GM19035 (cell line): Measurements from ENCODE around the gene ZG16.
A peak's percentile ranks its signal among the peaks of the same experiment; 100 is the strongest.

ENCODE experiments used
- ATAC-seq: cut with Tn5 transposase; IDR thresholded peaks from one replicate; pipeline ENCODE4 v1.9.1; 2021; ENCODE audit not compliant: unreplicated experiment

ZG16 gene

DNA sequence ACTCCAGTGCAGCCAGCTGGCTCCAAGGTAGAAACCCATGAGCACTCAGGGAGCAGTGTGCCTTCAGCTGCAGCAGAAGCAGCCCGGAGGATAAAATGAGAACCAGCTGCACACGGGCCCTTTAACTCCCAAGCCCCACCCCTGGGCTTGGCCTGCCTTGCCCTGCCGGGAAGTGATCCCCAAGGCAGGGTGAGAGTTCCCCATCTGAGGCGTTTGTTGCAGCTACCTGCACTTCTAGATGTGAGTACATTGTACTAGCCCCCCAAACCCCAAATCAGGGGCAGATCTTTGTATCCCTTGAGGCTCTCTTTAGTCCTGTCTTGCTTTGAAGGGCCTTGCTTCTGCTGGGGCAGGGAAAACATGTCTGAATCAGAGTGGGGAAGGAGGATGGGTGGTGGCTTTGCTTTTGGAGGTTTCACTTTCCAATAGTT, 42.2 kb downstream of the ZG16 start, which contains the start of gene MVP:
TSS of gene MVP (plus strand) at position 192 of the 431 bp plus-strand sequence. CDS start 10,088 bp downstream, outside the sequence.
- no peak for ATAC-seq

DNA sequence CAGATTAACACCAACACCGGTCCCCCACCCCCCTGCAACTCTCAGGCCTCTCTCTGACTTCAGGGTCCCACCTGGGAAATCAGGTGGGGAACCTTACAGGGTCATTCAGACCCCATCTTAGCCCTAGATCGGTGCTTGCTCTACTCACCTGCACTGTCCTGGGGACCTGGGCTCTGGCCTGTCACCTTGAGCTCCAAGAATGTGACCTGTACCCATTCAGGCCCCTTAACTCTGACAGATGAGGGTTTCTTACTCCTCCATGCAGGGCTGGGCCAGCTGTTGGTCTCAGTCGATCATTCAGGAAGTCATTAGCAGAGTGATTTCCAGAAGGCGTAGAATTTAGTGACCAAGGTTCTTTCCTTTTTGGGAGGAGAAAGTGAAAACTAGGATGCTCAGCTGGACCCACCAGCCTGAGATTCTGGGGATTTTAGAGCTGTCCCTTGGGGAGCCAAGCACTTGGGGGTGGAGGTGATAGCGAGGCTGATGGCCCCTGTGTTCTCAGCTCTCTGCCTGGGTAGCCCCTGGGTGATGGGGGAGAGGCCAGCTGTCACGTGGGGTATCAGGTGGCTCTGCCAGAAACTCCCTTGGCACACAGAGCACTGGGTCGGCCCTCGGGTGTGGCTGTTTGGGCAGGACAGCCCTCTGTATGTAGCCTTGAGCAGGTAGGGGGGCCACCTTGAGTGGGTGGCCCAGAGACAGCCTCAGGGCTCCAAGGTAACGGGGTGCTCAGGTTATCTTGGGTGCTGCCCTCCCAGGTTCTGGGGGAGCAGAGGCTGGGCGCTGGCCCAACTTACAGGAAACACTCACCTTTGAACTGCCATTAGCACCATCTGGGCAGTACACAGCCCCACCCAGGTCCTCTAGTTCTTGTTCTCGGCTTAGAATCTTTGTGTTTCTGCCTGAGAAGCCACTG, 42.9 kb downstream of the ZG16 start:
- peak; percentile 45 for ATAC-seq

GRCh38 chr16:29821643-29822115, 43.6 kb downstream of the ZG16 start:
- no peak for ATAC-seq

GRCh38 chr16:29824589-29825144, 46.6 kb downstream of the ZG16 start:
- no peak for ATAC-seq

GRCh38 chr16:29825145-29826044, 47.3 kb downstream of the ZG16 start:
- no peak for ATAC-seq

- no peak for ATAC-seq
These were observed 48.3 kb downstream of the ZG16 start for GRCh38 chr16:29826342-29826695.

- ATAC-seq: no peak
These were observed 52.7 kb downstream of the ZG16 start for GRCh38 chr16:29830774-29831173.

- ATAC-seq: no peak
These were observed 53.4 kb downstream of the ZG16 start for GRCh38 chr16:29831490-29831889.
